Fibroblast of skin of abdomen (primary cell): ENCODE measurements around the gene RAB32.

Experiments used
- DNase-seq: peaks from one replicate; pipeline ENCODE4 v3.0.0-alpha.2; 2013

RAB32 gene

GRCh38 chr6:146583966-146584365 is 40.3 kb downstream of the RAB32 start:
- peak; percentile 9 for DNase-seq

- no peak for DNase-seq
Measured at GRCh38 chr6:146587459-146587858, 43.8 kb downstream of the RAB32 start.

DNA sequence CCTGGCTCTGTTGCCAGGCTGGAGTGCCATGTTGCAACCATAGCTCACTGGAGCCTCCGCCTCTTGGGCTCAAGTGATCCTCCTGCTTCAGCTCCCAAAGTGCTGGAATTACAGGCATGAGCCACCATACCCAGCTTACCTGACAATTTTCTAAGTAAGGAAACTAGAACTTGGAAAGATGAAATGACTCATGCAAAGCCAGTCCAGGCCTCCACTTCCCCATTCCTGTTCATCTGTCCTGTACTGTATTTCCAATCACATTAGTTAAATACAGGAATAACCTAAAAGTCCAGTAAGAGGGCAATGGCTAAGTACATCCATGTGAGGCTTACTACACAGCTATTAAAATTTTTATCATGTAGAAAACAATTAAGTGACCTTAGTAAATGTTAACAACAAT is 46.9 kb downstream of the RAB32 start:
- DNase-seq = no peak

DNA sequence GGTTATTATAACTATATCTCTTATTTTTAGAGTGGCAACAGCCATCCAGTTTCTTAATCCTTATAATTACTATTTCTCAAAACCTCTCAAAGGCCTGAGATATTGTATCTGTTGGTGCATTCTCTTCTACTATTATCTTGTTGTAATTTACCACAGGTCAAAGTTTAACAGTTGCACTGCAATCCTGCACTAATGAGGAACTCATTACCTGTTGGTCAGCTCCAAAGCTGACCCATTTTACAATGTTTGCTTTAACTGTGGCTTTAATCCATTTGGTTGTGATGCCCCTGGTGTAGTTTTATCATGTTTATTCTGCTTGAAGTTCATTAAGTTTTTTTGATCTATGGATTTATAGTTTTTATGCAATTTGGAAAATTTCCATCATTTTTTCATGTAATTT is 48.8 kb downstream of the RAB32 start:
- DNase-seq = no peak

DNA sequence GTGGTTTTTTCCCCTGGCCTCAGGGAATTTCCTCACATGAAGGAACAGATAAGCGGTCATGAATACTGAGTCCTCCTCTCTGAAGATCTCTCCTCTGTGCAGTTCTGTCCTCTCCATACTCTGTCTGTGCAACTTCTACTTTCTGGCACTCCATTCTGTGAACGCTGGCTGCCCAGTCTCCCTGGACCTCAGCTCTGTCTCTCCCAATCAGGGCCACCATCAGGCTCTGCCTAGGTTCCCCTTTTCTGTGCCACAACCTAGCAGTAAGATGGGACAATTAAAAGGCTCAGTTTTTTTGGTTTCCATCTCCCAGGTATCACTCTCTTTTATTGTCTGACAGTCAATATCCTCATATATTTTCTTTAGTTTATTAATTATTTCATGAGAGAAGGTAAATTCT is 50.4 kb downstream of the RAB32 start:
- DNase-seq = no peak

- no peak for DNase-seq
Measured at GRCh38 chr6:146594495-146594894, 50.9 kb downstream of the RAB32 start.

DNA sequence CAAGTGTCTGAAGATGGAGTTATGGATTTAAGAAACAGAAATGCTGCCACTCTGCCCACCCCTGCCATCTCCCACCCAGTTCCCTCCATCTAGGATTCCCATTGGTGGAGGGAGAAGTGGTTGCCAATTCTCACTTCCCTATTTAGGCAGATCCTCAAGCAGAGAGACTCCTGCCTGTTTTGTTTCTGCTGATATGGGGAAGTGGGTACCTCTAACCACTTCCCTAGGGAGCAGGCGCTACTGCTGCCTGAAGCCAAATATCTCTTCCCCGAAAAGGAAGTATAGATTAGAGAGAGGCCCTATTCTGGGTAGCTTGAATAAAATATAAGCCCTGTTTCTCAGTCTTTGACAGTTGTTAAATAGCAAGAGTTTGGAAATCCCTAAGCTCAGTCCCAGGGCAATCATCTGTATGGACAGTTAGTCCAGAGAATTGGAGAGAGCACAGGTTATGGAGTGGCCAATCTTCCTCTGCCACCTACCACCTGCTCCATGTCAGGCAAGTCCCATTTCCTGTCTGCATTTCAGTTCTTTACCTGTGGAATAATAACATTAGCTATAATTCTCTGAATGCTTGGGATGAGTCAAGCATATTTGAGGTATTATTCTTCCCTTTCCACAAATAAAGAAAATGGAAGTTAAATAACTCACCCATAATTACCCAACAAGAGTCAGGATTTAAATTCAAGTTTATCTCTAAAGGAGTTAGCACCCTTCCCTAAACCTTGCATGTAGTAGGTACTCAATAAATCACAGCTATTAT is 52.5 kb downstream of the RAB32 start:
- DNase-seq = no peak

- peak; percentile 56 for DNase-seq
Measured at GRCh38 chr6:146598772-146599405, 55.3 kb downstream of the RAB32 start, which contains the start of gene ADGB. ADGB (plus strand) TSS chr6:146598972; CDS start chr6:146599041, 69 bp downstream.

GRCh38 chr6:146601352-146601751 is 57.7 kb downstream of the RAB32 start:
- DNase-seq = no peak

GRCh38 chr6:146602526-146602925 is 58.9 kb downstream of the RAB32 start:
- DNase-seq = no peak
